Chondrocyte (in vitro differentiated cells): ENCODE data around the gene GABBR2. TPM values are rescaled to one million over a fixed set of nuclear protein-coding genes. Genes with fewer than 3 reads are reported as not detected.

Source experiments
- DNase-seq: peaks from one replicate; pipeline ENCODE4 v3.0.0; 2021; ENCODE audit warnings: mixed read lengths, low spot score
- H3K27ac Mint-ChIP-seq: one replicate; pipeline ENCODE4 v1.8.0; 2021; ENCODE audit warnings: mild to moderate bottlenecking, moderate library complexity, mixed read lengths; ENCODE audit not compliant: unreplicated experiment
- H3K27me3 Mint-ChIP-seq: 2 replicates; pipeline ENCODE4 v1.8.0; 2021; ENCODE audit warnings: low read depth, mixed read lengths
- H3K36me3 Mint-ChIP-seq: 2 replicates; pipeline ENCODE4 v1.8.0; 2021; ENCODE audit warnings: low read depth, mixed read lengths
- H3K4me1 Mint-ChIP-seq: 2 replicates; pipeline ENCODE4 v1.8.0; 2021; ENCODE audit warnings: low read depth, mild to moderate bottlenecking, mixed read lengths
- H3K4me3 Mint-ChIP-seq: one replicate; pipeline ENCODE4 v1.8.0; 2021; ENCODE audit warnings: mild to moderate bottlenecking, moderate library complexity, mixed read lengths; ENCODE audit not compliant: unreplicated experiment
- H3K9me3 Mint-ChIP-seq: 2 replicates; pipeline ENCODE4 v1.8.0; 2021; ENCODE audit warnings: low read depth, mixed read lengths
- CTCF ChIP-seq: fragments of 200-600 bp; sonication (generic); IDR thresholded peaks from 2 replicates; pipeline ENCODE4 v1.5.0; 2021; ENCODE audit warnings: antibody characterized with exemption, mild to moderate bottlenecking, moderate library complexity
- total RNA-seq: library from RNA; stranded (reverse); gene quantifications from 3 replicates; pipeline ENCODE4 v1.2.1, GENCODE V29; 2021

Gene GABBR2
- total RNA-seq, 1 donor from 2014 or later: 0.12 TPM

GRCh38 chr9:98745470-98745869 is 36.7 kb upstream of the GABBR2 start:
- Mint-ChIP-seq H3K9me3 (no peaks in the 10 kb centered on the region), H3K36me3 (peaks cover 26% of the 10 kb centered on the region), H3K27me3 (no peaks in the 10 kb centered on the region), H3K27ac (no peak overlapping the region), H3K4me3 (no peak overlapping the region), H3K4me1 (no peaks in the 10 kb centered on the region)
- DNase-seq: no peak
- no peak for TF ChIP-seq CTCF

DNA sequence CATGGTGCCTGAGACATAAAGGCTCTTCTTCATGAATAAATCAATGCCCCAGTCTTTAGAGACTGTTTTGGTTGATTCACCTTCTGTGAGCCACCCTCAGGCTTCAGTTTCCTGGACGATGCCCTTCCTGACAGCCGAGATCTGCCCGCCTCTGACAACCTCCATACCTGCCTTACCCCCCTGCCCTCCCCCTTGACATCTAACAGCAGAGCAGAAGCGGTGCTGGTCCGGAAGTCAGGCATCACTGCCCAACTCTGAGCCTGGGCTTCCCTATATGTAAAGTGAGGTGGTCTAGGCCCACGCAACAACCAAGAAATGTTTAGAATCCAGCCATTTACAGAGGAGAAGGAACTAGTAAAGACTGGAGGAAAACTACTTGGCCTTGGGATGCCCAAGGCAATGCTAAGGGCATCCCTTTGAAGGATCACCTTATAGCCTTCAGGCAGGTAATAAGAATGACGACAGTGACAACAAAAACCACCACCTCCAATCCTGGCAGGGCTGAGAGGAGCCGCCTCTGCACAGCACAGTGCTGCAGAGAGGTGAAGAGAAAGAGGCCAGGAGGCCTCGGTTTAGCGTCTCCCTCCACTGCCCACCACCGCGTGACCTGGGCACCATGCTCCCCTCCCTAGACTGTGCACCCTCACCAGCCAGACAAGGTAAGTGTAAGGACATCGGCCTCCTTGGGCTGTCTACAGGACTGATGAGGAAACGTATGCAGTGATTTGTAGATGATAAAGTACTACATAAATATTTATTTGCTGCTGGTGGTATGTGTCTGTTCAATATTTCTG is 35.3 kb upstream of the GABBR2 start:
- H3K4me3 Mint-ChIP-seq: no peak overlapping the region

DNA sequence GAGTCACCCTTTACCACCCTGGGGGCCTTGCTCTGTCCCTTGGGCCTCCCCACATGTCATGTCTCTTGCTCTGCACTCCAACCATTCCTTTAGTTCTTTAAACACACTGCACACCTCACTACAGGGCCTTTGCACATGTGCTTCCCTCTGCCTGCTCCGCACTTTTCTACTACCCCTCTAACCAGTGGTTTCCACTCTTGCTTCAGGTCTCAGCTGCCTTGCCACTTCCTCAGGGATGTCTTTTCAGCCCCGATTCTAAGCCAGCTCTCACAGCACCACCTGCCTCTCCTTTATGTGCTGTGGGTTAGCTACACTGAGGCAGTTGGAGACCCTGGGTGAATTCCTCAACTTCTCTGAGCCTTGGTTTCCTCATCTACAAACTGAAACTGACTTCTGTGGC is 34.6 kb upstream of the GABBR2 start:
- Mint-ChIP-seq H3K4me3 (no peak overlapping the region), H3K27ac (no peak overlapping the region), H3K4me1 (no peaks in the 10 kb centered on the region), H3K27me3 (no peaks in the 10 kb centered on the region), H3K9me3 (peaks cover 8% of the 10 kb centered on the region), H3K36me3 (peaks cover 20% of the 10 kb centered on the region)
- no peak for DNase-seq
- TF ChIP-seq CTCF: no peak

More for the DNA sequence above, 35.3 kb upstream of the GABBR2 start:
- no peak for DNase-seq
- Mint-ChIP-seq H3K4me1 (no peaks in the 10 kb centered on the region), H3K27ac (no peak overlapping the region), H3K27me3 (no peaks in the 10 kb centered on the region), H3K9me3 (peaks cover 3% of the 10 kb centered on the region), H3K36me3 (peaks cover 21% of the 10 kb centered on the region)
- TF ChIP-seq CTCF: no peak

GRCh38 chr9:98742325-98743280 is 33.9 kb upstream of the GABBR2 start:
- Mint-ChIP-seq H3K27ac (no peak overlapping the region), H3K4me3 (no peak overlapping the region), H3K4me1 (no peaks in the 10 kb centered on the region), H3K27me3 (no peaks in the 10 kb centered on the region), H3K36me3 (peaks cover 27% of the 10 kb centered on the region), H3K9me3 (peaks cover 15% of the 10 kb centered on the region)
- DNase-seq: no peak
- TF ChIP-seq CTCF: no peak

- no peak for DNase-seq
- no peak for TF ChIP-seq CTCF
- Mint-ChIP-seq H3K4me1 (no peaks in the 10 kb centered on the region), H3K36me3 (peaks cover 35% of the 10 kb centered on the region), H3K4me3 (no peak overlapping the region), H3K27me3 (no peaks in the 10 kb centered on the region), H3K27ac (no peak overlapping the region), H3K9me3 (peaks cover 18% of the 10 kb centered on the region)
These were observed 31.6 kb upstream of the GABBR2 start for GRCh38 chr9:98740226-98740881.
